Measurements from ENCODE around the gene DVL1.

Gene DVL1

GRCh38 chr1:1333551-1334241, 15.5 kb downstream of the DVL1 start:
- Mint-ChIP-seq H3K27me3 (ENCODE audit: low read depth) (no peaks in the 10 kb centered on the region), H3K36me3 (ENCODE audit: low read depth) (peaks cover 4% of the 10 kb centered on the region), H3K4me1 (peaks cover 5% of the 10 kb centered on the region), H3K4me3 (no peak overlapping the region), H3K9me3 (no peaks in the 10 kb centered on the region), H3K27ac (no peak overlapping the region)
- no peak for TF ChIP-seq CTCF (IDR thresholded peaks at IDR 0.05; ENCODE audit: unreplicated experiment in 3 of 3)

- no peaks in the 10 kb centered on the region for H3K9me3 Mint-ChIP-seq
- H3K27me3 Mint-ChIP-seq (ENCODE audit: low read depth), result no peaks in the 10 kb centered on the region
- H3K4me3 Mint-ChIP-seq, result no peak overlapping the region
- H3K4me1 Mint-ChIP-seq, result peaks cover 5% of the 10 kb centered on the region
- TF ChIP-seq CTCF (IDR thresholded peaks at IDR 0.05; ENCODE audit: unreplicated experiment in 3 of 3), result no peak
- peaks cover 4% of the 10 kb centered on the region for H3K36me3 Mint-ChIP-seq (ENCODE audit: low read depth)
- H3K27ac Mint-ChIP-seq, result no peak overlapping the region
Observed at GRCh38 chr1:1332774-1333480, 16.3 kb downstream of the DVL1 start.

GRCh38 chr1:1332031-1332755, 17.0 kb downstream of the DVL1 start:
- TF ChIP-seq CTCF (IDR thresholded peaks at IDR 0.05; ENCODE audit: unreplicated experiment in 3 of 3), result no peak
- no peak overlapping the region for H3K4me3 Mint-ChIP-seq
- peaks cover 4% of the 10 kb centered on the region for H3K36me3 Mint-ChIP-seq (ENCODE audit: low read depth)
- no peaks in the 10 kb centered on the region for H3K9me3 Mint-ChIP-seq
- no peaks in the 10 kb centered on the region for H3K27me3 Mint-ChIP-seq (ENCODE audit: low read depth)
- peaks cover 5% of the 10 kb centered on the region for H3K4me1 Mint-ChIP-seq
- no peak overlapping the region for H3K27ac Mint-ChIP-seq

GRCh38 chr1:1331068-1331965, 17.9 kb downstream of the DVL1 start, which contains the start of gene TAS1R3:
TAS1R3 (plus strand) TSS chr1:1331280; CDS start chr1:1331346, 66 bp downstream.
- peaks cover 5% of the 10 kb centered on the region for H3K4me1 Mint-ChIP-seq
- H3K36me3 Mint-ChIP-seq (ENCODE audit: low read depth), result peaks cover 4% of the 10 kb centered on the region
- H3K27ac Mint-ChIP-seq, result no peak within 1 kb of the TSS
- H3K4me3 Mint-ChIP-seq, result peak within 1 kb of the TSS in 2 of 3 experiments; percentile 23 to 76
- no peaks in the 10 kb centered on the region for H3K9me3 Mint-ChIP-seq
- H3K27me3 Mint-ChIP-seq (ENCODE audit: low read depth), result no peaks in the 10 kb centered on the region
- no peak for TF ChIP-seq CTCF (IDR thresholded peaks at IDR 0.05; ENCODE audit: unreplicated experiment in 3 of 3)

GRCh38 chr1:1330366-1331067, 18.7 kb downstream of the DVL1 start:
- H3K27ac Mint-ChIP-seq, result no peak overlapping the region
- peak overlapping the region in 1 of 3 experiments; percentile 23 for H3K4me3 Mint-ChIP-seq
- peaks cover 5% of the 10 kb centered on the region for H3K4me1 Mint-ChIP-seq
- H3K9me3 Mint-ChIP-seq, result no peaks in the 10 kb centered on the region
- no peak for TF ChIP-seq CTCF (IDR thresholded peaks at IDR 0.05; ENCODE audit: unreplicated experiment in 3 of 3)
- H3K27me3 Mint-ChIP-seq (ENCODE audit: low read depth), result no peaks in the 10 kb centered on the region
- H3K36me3 Mint-ChIP-seq (ENCODE audit: low read depth), result peaks cover 4% of the 10 kb centered on the region

Measured in nephron (organoid).